CD4-positive, alpha-beta T cell treated with Interleukin-15 for 4 hours (primary cell): ENCODE measurements around the gene ARID4B.
"Not testable (repeated sequence)": the region's sequence is repeated elsewhere in the genome, so short reads cannot be mapped to it uniquely, and the experiment has no call there.

ENCODE experiments used
- DNase-seq: peaks from one replicate; pipeline ENCODE4 v3.0.0-alpha.2; 2020; ENCODE audit warnings: low spot score

Gene ARID4B

DNA sequence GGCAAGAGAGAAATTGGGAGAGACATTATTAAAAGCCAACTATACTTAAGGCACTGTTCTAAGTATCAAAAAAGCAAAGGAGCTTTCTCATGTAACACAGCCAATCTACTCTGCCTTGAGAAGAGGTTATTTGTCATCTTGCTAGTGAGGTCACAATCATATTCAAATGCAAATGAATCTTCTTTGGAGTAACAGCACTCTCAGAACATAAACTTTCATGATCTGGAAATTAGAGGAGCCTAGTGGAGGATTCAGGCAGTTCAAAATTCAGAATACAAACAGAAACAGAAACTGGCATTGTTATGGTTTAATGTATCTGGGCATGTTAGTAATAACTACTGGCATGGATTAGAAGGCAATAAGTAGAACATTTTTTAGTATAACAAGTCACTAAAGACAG lies 57.4 kb downstream of the ARID4B start:
- no peak for DNase-seq

GRCh38 chr1:235269990-235270389 lies 58.0 kb downstream of the ARID4B start:
- DNase-seq, result not testable (repeated sequence)

DNA sequence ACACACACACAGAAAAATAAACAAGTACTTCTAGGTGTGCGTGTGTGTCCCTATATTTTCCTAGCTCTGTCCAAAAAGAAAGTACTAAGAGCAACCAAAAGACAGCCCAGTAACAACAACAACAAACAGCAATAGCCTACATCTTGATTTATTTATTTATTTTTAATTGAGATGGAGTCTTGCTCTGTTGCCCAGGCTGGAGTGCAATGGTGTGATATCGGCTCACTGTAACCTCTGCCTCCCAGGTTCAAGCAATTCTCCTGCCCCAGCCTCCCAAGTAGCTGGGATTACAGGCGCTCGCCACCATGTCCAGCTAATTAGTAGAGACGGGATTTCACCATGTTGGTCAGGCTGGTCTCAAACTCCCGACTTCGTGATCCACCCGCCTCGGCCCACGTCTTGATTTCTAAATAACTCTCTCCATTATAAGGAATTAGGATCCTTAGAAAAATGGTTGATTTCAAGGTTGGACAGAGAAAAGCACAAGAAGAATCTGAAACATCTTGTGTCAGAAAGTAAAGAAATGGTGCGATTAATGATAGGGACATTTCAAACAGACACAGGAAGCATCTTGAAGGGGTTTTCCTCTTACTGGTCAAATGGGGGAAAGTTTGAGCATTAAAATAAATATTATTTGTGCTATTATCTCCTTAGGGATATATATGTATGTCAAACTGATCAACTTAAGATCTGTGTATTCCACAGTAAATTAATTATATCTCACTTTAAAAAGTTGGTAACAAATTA lies 59.4 kb downstream of the ARID4B start:
- no peak for DNase-seq

GRCh38 chr1:235266967-235267366 lies 61.0 kb downstream of the ARID4B start:
- DNase-seq, result no peak

DNA sequence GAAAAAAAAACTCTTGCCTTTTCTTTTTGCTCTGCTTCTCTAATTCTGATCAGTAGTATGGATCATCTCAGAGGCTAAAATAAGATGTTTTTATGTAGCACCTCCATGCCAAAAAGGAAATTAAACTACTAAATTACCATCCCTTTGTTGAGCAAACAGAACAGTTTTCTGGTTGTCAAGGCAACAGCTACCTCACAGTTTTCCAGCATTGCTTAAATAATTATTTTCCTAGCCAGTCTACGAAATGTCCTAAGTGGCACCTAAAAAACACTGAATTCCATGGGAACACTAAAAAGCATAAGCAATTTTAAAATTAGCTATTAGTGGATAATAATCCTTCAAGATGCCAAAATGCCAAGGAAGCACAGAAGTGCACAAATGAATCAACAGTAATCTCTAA lies 61.7 kb downstream of the ARID4B start:
- no peak for DNase-seq

DNA sequence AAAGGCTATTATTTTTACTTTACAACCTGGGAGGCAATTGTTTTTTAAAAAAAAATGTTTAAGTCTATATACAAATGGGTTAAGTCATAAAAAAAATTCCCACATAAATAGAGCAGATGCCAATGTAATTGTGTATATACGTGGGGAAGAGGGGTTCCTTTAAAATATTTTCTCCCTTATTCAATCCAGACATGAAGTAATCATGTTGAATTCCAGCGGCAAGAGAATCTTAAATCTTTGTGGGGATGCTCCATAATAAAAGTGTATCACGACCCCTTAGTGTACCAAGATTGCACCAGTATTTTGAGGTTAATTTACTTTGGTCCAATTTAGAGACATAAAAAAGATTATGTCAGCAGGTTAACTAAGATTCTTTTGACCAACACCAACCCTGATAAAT lies 62.1 kb downstream of the ARID4B start:
- DNase-seq, result no peak

- DNase-seq, result no peak
Measured at GRCh38 chr1:235264327-235264726, 63.7 kb downstream of the ARID4B start.

DNA sequence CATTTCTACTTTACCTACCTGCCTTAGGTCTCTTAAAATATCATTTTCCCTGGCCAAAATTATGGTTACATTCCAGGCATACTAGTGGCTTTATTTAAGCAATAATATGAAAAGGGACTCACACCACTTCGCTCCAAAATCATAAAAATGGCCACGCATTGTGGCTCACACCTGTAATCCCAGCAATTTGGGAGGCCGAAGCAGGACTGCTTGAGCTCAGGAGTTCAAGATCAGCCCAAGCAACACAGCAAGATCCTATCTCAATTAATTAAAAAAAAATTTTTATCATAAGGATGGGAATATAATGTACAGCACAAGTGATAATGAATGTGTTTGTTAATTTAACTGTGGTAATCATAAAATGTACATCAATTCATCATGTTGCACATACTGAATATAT lies 65.4 kb downstream of the ARID4B start:
- DNase-seq, result no peak

GRCh38 chr1:235261243-235261642 lies 66.7 kb downstream of the ARID4B start:
- DNase-seq, result no peak

- DNase-seq, result no peak
Measured at GRCh38 chr1:235259133-235259778, 68.7 kb downstream of the ARID4B start.

DNA sequence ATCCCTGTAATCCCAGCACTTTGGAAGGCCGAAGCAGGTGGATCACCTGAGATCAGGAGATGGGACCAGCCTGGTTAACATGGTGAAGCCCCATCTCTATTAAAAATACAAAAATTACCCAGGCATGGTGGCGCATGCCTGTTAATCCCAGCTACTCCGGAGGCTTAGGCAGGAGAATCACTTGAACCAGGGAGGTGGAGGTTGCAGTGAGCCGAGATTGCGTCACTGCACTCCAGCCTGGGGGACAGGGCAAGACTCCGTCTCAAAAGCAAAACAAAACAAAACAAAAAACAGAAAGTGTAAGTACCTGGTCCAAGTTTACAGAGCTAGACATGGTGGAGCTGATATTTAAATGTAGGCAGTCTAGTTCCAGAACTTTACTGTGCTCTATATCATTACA lies 69.9 kb downstream of the ARID4B start:
- not testable (repeated sequence) for DNase-seq

DNA sequence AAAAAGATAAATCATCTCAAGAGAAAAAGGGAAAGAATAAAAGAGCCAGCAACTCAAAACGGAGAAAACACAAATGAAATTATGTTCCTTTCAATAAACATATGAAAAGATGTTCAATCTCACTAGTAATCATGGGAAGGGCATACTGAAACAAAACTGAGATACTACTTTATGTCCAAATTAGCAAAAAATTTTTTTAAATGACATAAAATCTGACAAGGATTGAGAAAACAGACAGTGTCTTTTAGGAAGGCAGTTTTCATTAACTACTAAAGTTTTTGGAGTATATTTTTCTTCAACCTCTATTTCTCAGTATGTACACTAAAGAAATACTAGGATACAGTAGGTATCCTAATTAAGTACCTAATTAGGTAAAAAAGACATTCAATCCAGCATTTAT lies 73.3 kb downstream of the ARID4B start:
- DNase-seq, result no peak

- peak; percentile 69 for DNase-seq
Measured at GRCh38 chr1:235253219-235253962, 74.6 kb downstream of the ARID4B start.

- DNase-seq, result no peak
Measured at GRCh38 chr1:235250430-235250829, 77.5 kb downstream of the ARID4B start.

DNA sequence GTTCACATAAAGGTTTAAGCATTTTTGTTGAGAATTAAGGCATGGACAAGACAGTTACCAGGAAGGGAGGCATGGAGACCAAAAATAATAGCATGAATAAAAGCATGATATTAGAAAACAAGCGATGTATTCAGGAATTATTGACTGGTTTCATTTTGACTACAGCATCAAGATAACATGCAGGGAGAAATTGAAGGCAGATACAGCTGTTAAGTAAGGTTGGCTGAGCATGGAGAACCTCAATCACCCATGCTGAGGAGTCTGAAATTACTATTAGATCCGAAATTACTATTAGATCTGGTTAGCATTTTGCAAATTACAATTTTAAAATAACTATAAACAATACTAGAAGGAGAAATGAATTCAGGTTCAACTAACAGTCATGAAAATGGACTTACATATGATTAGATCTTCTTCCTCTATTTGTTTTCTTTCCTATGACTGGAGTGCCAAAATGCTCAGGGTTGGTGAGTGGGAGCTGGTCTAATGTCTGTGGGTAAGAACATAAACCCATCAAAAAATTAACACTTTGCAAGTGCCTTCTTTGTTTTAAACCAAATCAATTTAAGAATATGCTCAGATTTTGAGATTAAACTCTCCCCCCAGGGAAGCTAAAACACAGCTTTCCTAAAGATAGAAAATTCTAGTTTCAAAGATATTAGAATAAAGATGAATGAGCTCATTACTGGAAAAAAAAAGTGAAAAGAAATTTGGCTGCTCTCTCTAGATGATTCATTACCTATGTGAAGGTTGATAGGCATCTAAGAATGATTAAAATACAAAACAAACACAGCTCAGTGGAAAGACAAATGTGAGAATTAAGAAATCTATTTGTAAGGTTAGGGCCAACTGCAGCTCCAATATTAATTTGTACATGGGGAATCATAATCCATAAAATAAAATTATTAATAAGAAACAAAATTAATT lies 81.7 kb downstream of the ARID4B start:
- DNase-seq, result no peak

GRCh38 chr1:235244974-235245592 lies 82.9 kb downstream of the ARID4B start:
- DNase-seq, result peak; percentile 17

- no peak for DNase-seq
Measured at GRCh38 chr1:235240960-235241359, 87.0 kb downstream of the ARID4B start.

DNA sequence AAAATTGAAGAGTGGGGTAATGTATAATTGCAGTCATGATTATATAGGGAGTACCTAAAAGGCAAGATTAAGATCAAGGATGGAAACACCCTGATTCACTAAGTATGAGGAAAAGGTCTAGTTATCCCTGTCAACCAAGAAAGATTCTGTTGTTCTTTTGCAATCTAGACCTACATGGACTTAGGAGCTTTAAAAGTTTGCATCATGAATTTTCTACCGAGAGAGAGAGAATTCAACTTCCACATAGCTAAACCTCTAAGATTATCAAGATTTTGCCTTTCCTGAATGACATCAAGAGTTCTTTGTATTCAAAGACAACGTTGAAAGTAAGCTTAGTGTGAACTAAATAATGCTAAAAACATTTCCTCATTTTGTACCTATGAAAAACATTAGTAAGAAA lies 88.1 kb downstream of the ARID4B start:
- no peak for DNase-seq

- DNase-seq, result no peak
Measured at GRCh38 chr1:235238558-235238957, 89.4 kb downstream of the ARID4B start.

- no peak for DNase-seq
Measured at GRCh38 chr1:235236128-235236527, 91.9 kb downstream of the ARID4B start.

GRCh38 chr1:235229868-235230267 lies 98.1 kb downstream of the ARID4B start:
- DNase-seq, result no peak

DNA sequence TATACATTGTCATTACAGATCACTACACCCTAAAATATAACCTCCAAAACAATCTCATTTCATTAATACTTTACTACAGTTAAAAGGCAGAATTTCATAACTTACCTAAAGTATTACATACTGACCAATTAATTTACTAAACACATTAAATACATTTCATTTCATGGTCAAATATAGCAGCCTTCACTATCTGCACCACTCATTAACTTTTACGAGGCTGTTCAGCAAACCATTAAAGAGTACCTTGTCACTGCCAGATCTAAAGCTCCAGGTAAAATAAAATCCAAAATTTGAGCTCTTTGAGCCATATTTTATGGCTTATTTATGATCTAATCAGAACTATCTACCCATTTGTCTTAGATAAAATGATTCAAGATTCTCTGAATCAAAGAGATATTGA lies 100.6 kb downstream of the ARID4B start:
- DNase-seq, result no peak
